ENCODE results near the gene MATN4. TPM values are rescaled to one million over a fixed set of nuclear protein-coding genes. Genes with fewer than 3 reads are reported as not detected.

Gene MATN4
- total RNA-seq, 3 donors from 2014 or later (not counting 1 experiment from before 2014, with no cell fraction given): not detected

GRCh38 chr20:45346291-45346718 lies 38.2 kb upstream of the MATN4 start:
- DNase-seq: no peak
- no peaks in the 10 kb centered on the region for H3K36me3 Mint-ChIP-seq

GRCh38 chr20:45345104-45345936 lies 37.2 kb upstream of the MATN4 start:
- peaks cover 0 to 15% of the 10 kb centered on the region in 2 donors for H3K4me1 Mint-ChIP-seq
- peaks cover 20% of the 10 kb centered on the region for H3K4me1 ChIP-seq (ENCODE audit: control insufficient read depth, insufficient read depth, low read length)
- H3K9me3 Mint-ChIP-seq: no peaks in the 10 kb centered on the region
- TF ChIP-seq CTCF (IDR thresholded peaks at IDR 0.05): no peak
- no peaks in the 10 kb centered on the region for H3K36me3 ChIP-seq (ENCODE audit: control insufficient read depth, insufficient read depth, low read length)
- no peaks in the 10 kb centered on the region for H3K36me3 Mint-ChIP-seq
- ATAC-seq (no peak), DNase-seq (no peak)
- H3K4me3 Mint-ChIP-seq: no peak overlapping the region
- H3K27ac Mint-ChIP-seq: no peak overlapping the region
- 84% methylated on average over 6 of the region's 9 CpGs for WGBS (ENCODE audit: insufficient coverage)
- no peak overlapping the region for H3K4me3 ChIP-seq (ENCODE audit: low read length)
- no peaks in the 10 kb centered on the region for H3K27me3 ChIP-seq (ENCODE audit: control insufficient read depth, insufficient read depth, low read length)
- no peak overlapping the region for H3K27ac ChIP-seq (ENCODE audit: low read length)
- no peaks in the 10 kb centered on the region for H3K9me3 ChIP-seq (ENCODE audit: control insufficient read depth, insufficient read depth, low read length)
- H3K27me3 Mint-ChIP-seq (ENCODE audit: low read depth in 2 of 2): no peaks in the 10 kb centered on the region
- intact Hi-C loops (cut with micrococcal nuclease): no loop called here

More at GRCh38 chr20:45346291-45346718, 38.2 kb upstream of the MATN4 start:
- no peak for TF ChIP-seq CTCF (IDR thresholded peaks at IDR 0.05)
- no peaks in the 10 kb centered on the region for H3K9me3 ChIP-seq (ENCODE audit: control insufficient read depth, insufficient read depth, low read length)
- Mint-ChIP-seq H3K4me1 (peaks cover 0 to 15% of the 10 kb centered on the region in 2 donors), H3K27me3 (ENCODE audit: low read depth in 2 of 2) (no peaks in the 10 kb centered on the region), H3K27ac (no peak overlapping the region), H3K9me3 (no peaks in the 10 kb centered on the region), H3K4me3 (no peak overlapping the region)
- peaks cover 20% of the 10 kb centered on the region for H3K4me1 ChIP-seq (ENCODE audit: control insufficient read depth, insufficient read depth, low read length)
- no peak overlapping the region for H3K27ac ChIP-seq (ENCODE audit: low read length)
- H3K27me3 ChIP-seq (ENCODE audit: control insufficient read depth, insufficient read depth, low read length): no peaks in the 10 kb centered on the region
- H3K36me3 ChIP-seq (ENCODE audit: control insufficient read depth, insufficient read depth, low read length): no peaks in the 10 kb centered on the region
- no peak for ATAC-seq
- intact Hi-C loops (cut with micrococcal nuclease): no loop called here
- H3K4me3 ChIP-seq (ENCODE audit: low read length): no peak overlapping the region
- WGBS (ENCODE audit: insufficient coverage): 60% methylated on average over 3 of the region's 3 CpGs

GRCh38 chr20:45344168-45344860 lies 36.2 kb upstream of the MATN4 start:
- Mint-ChIP-seq H3K27me3 (ENCODE audit: low read depth in 2 of 2) (no peaks in the 10 kb centered on the region), H3K27ac (no peak overlapping the region), H3K9me3 (no peaks in the 10 kb centered on the region), H3K4me1 (peaks cover 0 to 15% of the 10 kb centered on the region in 2 donors), H3K4me3 (no peak overlapping the region), H3K36me3 (no peaks in the 10 kb centered on the region)
- WGBS (ENCODE audit: insufficient coverage): 80% methylated on average over 9 of the region's 9 CpGs
- no peak for TF ChIP-seq CTCF (IDR thresholded peaks at IDR 0.05)
- Histone ChIP-seq H3K4me1 (ENCODE audit: control insufficient read depth, insufficient read depth, low read length) (peaks cover 20% of the 10 kb centered on the region), H3K9me3 (ENCODE audit: control insufficient read depth, insufficient read depth, low read length) (no peaks in the 10 kb centered on the region), H3K4me3 (ENCODE audit: low read length) (no peak overlapping the region), H3K27ac (ENCODE audit: low read length) (no peak overlapping the region), H3K27me3 (ENCODE audit: control insufficient read depth, insufficient read depth, low read length) (no peaks in the 10 kb centered on the region), H3K36me3 (ENCODE audit: control insufficient read depth, insufficient read depth, low read length) (no peaks in the 10 kb centered on the region)
- ATAC-seq (no peak), DNase-seq (no peak)
- intact Hi-C loops (cut with micrococcal nuclease): no loop called here
